ENCODE measurements around the gene HIRA.

GRCh38 chr22:19303785-19304184, 127.7 kb downstream of the HIRA start:
- TF ChIP-seq POLR2A (IDR thresholded peaks at IDR 0.05) (no peak), CTCF (IDR thresholded peaks at IDR 0.05) (no peak)

Data from thyroid gland (tissue), 4 donors.